HG02981 (cell line): ENCODE measurements around the gene PCNX1.
"Not testable (repeated sequence)": the region's sequence is repeated elsewhere in the genome, so short reads cannot be mapped to it uniquely, and the experiment has no call there.

Experiments
- ATAC-seq: cut with Tn5 transposase; IDR thresholded peaks from one replicate; pipeline ENCODE4 v1.9.1; 2021; ENCODE audit warnings: mild to moderate bottlenecking, moderate library complexity; ENCODE audit not compliant: unreplicated experiment

Gene PCNX1

GRCh38 chr14:70909733-70910614 lies 2.7 kb downstream of the PCNX1 start:
- ATAC-seq: no peak

DNA sequence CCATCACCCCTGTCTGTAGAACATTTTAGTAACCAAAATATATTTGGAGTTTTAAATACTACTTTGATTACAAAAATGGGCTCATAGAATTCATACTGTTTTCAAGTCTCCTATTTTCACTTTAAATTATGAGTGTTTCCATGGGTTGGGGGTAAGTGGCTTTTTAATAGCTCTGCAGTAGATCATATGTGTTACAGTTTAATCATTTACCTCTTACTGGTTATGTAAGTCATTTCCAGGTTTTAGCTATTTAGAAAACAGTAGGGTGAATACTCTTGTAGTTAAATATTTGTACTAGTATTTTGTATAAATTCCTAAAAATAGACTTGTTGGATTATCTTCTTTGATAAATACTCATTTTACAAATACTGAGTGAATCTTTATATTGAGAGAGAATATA lies 8.2 kb downstream of the PCNX1 start:
- ATAC-seq: no peak

DNA sequence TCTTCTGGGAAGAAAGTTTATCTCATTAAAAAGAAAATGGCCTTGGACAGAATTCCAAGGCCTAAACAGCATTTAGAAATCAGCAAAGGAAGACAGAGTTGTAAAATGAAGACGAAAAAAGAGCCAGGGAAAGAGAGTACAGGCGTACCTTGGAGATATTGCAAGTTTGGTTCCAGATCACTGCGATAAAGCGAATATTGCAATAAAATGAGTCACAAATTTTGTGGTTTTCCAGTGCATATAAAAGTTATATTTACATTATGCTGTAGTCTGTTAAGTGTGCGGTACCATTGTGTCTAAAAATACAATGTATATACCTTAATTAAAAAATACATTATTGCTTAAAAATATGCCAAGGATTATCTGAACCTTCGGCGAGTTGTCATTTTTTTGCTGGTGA lies 9.0 kb downstream of the PCNX1 start:
- ATAC-seq: no peak

GRCh38 chr14:70916799-70917198 lies 9.5 kb downstream of the PCNX1 start:
- ATAC-seq: no peak

GRCh38 chr14:70917633-70918032 lies 10.4 kb downstream of the PCNX1 start:
- ATAC-seq: no peak

DNA sequence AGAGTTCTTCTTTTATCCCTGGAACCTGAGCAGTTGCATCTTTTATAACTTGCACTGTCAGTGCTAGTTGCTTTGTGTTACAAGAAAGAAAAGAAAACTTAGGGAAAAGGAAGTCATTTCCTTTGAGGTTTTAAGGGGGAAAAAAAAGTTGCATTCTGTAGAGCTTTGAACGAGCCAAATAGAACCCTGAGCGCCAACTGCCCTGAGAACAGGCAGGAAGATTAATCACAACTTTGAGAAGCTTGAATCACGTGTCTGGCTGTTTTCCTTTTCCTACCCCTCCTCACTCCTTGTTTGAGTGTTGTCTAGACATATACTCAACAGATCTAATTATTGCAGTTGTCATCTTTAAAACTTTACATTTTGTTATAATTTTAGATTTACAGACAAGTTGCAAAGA lies 12.5 kb downstream of the PCNX1 start:
- ATAC-seq: no peak

DNA sequence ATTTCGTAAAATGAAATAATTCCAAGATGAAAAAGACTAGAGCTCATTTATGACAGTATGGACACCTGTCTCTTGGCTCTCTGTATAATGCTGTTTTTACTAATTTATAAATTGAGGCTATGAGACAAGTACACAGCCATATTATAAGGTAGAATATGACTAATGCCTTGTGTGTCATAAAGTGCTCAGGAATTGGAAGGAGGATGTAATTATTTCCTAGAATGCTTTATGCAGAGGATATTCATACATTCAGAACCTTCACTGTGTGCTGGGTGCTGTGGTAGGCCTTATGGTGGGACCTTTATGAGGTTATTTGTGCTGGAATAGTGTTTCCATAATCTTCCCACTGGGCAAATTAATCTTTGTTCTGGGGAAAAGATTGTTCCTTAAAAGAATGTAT lies 13.3 kb downstream of the PCNX1 start:
- no peak for ATAC-seq

DNA sequence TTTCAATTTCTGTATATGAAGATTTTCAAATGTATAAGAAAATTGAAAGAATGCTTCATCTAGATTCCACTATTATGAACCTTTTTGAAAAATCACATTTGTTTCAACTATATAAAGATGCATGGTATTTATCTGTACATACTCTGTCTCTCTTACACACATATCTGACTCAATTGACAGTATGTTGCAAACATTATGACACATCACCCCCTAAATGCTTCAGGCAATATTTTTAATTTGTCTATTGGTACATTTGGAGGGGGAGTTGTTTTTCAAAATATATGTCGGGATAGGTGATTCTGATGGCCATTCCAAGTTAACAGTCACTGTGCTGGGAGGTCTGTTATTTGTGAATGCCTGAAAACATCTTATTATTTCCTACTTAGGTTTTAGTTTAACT lies 14.4 kb downstream of the PCNX1 start:
- no peak for ATAC-seq

GRCh38 chr14:70924521-70924920 lies 17.3 kb downstream of the PCNX1 start:
- ATAC-seq: no peak

DNA sequence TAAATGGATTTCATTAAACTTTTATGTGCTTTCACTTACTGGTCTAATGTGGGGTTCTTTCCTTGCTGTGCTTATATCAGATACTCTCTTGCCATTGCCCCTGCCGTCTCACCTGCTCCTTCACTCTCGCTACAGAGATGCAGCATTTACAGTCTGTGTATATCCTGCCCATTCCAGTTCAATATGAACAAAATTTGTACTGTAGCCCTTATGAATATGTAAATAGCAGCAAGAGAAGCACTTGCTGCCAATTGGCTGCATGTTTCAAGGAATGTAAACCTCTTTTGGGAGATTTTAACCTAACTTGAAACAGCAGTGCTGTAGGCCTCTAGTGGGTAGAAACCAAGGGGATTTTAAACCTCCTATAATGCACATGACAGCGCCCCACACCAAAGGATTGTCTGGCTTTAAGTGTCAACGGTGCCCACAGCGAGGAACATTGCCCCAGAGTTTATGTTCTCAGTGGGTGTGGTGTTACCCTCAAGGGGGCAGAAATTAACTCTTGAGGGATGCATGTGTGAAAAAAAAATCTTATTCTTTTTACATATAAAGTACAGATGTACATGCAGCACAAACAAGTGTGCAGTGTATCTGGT lies 19.1 kb downstream of the PCNX1 start:
- no peak for ATAC-seq

DNA sequence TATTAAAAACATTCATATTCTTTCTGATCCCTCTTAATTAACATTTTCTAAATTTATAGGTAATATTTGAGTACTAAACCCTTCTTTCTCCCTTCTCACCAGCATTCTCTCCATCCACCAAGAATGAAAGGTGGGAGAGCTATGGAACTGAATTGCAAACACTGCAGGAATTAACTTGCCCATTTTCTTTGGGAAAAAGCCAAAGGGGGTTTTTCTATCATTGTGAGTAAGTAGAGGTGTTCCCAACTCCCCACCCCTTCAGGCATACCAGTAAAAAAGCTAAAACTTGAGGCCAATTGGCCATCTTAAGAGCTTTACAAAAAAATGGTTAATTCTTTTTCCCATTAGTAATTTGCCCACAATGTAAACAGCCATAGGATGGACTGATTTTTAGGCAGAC lies 23.7 kb downstream of the PCNX1 start:
- ATAC-seq: no peak

DNA sequence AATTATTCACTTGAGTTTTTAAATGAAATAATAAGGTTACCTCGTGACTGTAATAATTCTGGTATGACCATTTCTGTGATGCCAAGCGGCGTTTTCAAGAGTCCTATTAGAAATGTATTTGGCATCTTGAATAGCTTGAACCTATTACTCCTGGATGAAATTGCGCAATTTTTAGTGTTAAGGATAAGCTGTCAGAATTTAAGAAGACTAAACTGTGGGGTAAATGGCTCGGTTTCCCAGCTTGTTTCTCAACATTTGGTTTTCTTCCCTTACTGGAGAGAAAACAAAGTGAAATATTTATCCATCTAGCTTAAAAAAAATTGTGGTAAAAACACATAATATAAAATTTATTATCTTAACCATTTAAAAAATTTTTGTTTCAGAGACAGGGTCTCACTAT lies 26.8 kb downstream of the PCNX1 start:
- ATAC-seq: no peak

DNA sequence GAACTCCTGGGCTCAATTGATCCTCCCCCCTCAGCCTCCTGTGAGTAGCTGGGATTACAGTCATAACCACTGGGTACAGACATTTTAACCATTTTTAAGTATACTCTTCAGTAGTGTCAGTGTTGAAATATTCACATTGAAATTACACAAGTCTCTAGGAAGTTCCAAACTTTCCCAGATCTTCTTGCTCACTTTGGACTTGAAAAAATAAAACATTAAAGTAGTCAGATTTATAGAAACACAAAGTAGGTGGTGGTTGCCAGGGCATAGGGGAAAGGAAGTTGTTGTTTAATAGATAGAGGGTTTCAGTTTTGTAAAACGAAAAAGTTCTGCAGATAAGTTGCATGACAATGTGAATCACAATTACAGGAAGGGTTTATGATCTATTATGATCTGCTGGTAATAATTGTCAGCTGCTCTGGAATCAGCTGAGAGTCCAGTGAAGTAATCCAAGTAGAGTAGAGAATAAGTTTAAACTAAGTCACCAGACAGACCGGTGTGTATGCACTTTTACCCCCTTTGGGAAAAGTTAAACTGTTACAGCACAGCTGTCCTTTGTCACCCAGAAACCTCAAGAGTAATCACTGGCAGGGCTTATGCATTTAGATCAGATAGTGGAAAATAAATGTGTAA lies 27.4 kb downstream of the PCNX1 start:
- peak; percentile 89 for ATAC-seq

- no peak for ATAC-seq
Observed at GRCh38 chr14:70935135-70935534, 27.9 kb downstream of the PCNX1 start.

DNA sequence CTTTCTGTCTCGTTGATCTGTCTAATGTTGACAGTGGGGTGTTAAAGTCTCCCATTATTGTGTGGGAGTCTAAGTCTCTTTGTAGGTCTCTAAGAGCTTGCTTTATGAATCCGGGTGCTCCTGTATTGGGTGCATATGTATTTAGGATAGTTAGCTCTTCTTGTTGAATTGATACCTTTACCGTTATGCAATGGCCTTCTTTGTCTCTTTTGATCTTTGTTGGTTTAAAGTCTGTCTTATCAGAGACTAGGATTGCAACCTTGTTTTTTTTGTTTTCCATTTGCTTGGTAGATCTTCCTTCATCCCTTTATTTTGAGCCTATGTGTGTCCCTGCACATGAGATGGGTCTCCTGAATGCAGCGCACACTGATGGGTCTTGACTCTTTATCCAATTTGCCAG lies 32.4 kb downstream of the PCNX1 start:
- ATAC-seq: not testable (repeated sequence)

DNA sequence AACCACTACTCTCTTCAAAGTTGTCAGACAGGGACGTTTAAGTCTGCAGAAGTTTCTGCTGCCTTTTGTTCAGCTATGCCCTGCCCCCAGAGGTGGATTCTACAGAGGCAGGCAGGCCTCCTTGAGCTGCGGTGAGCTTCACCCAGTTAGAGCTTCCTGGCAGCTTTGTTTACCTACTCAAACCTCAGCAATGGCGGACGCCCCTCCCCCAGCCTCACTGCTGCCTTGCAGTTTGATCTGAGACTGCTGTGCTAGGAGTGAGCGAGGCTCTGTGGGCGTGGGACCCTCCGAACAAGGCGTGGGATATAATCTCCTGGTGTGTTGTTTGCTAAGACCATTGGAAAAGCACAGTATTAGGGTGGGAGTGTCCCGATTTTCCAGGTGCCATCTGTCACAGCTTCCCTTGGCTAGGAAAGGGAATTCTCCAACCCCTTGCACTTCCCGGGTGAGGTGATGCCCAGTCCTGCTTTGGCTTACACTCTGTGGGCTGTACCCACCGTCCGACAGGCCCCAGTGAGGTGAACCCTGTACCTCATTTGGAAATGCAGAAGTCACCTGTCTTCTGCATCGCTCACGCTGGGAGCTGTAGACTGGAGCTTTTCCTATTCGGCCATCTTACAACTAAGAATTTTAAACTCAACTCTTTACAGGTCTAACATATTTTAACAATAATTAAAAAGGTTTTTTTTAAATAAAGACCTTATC lies 34.5 kb downstream of the PCNX1 start:
- not testable (repeated sequence) for ATAC-seq

GRCh38 chr14:70942342-70942706 lies 35.1 kb downstream of the PCNX1 start:
- ATAC-seq: no peak

DNA sequence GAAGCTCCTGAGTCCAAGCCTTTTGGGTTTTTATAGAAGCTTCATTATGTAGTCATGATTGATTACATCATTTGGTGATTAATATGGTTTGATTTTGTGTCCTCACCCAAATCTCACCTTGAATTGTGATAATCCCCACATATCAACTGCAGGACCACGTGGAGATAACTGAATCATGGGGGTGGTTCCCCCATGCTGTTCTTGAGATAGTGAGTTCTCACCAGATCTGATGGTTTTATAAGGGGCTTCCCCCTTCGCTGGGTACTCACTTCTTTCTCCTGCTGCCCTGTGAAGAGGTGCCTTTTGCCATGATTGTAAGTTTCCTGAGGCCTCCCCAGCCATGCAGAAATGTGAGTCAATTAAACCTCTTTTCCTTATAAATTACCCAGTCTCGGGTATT lies 35.5 kb downstream of the PCNX1 start:
- ATAC-seq: not testable (repeated sequence)

GRCh38 chr14:70943838-70944237 lies 36.6 kb downstream of the PCNX1 start:
- ATAC-seq: no peak

- ATAC-seq: no peak
Observed at GRCh38 chr14:70947739-70948138, 40.5 kb downstream of the PCNX1 start.

DNA sequence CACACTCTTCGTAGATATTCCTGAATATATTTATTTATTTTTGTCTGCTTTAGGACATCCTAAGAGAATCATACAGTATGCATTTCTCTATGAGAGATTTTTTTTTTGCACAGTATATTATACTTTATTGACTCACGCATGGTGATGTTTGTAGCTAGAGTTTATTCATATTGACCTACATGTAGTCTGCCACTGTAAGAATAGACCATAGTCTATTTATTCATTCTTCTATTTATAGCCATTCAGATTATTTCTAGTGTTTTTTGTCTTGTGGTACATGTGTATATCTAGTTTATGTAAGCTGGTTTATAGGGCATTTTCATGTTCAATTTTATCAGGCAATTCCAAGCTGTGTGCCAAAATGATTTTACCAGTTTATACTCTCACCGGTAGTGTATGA lies 45.2 kb downstream of the PCNX1 start:
- no peak for ATAC-seq

GRCh38 chr14:70954068-70954467 lies 46.8 kb downstream of the PCNX1 start:
- ATAC-seq: no peak
